NCI-H510A treated with DMSO at 0.1 percent for 48 hours (cell line): Measurements from ENCODE around the gene SLC18B1.

Experiments
- DNase-seq: peaks from one replicate; lab custom pipeline; 2025; lab: John Stamatoyannopoulos, UW

Gene SLC18B1

DNA sequence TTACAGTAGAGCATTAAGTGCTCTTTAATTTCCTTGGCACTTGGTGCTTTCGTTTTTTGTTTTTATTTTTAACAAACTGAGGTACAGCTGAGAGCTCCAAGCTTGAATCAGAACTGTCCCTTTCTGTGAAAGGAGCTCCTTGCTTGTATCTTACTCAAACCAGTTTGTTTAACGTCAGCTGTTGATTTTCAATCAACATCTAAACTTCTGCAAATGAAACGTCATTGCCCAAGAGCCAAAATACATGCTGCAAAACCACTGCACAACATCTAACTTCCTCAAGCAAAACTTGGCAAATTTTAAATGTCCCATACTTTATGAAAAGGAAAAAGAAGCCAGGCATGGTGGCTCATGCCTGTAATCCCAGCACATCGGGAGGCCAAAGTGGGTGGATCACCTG lies 55.9 kb downstream of the SLC18B1 start:
- no peak for DNase-seq

DNA sequence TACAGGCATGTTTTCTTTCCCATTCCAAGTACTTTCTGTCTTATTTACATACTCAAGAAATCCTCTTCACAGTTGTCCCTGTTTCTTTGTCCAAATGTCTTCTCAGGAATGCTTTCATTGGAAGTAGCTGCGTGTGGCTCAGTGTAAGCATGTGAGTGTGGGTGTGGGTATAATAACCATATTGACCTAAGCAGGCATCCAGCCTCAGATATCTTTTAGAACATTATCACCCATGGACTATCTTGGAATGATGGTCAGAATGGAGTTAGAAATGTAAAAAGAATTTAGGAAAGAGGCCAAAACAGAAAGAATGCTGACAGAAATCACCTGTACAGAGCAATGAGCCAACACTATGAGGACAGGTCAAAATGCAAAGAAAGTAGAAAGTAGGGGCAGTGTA lies 57.2 kb downstream of the SLC18B1 start:
- no peak for DNase-seq

DNA sequence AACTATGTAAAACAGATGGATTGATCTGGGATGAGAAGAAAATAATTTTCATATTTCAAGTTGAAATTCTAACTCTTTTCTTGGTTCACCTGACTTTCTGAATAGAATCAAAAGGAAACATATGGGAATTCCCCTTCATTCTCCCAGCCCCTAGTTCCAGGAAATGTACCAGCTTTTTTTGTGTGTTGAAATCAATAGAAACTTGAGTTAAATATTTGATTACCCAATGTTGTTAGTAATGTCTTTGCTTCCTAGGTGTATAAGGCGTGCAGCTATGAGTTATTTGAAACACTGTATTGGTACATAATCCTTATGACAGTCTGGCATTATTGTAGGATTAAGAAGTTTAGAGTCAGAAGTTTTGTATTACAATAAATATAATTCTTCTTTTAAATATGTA lies 62.2 kb downstream of the SLC18B1 start:
- DNase-seq = no peak

DNA sequence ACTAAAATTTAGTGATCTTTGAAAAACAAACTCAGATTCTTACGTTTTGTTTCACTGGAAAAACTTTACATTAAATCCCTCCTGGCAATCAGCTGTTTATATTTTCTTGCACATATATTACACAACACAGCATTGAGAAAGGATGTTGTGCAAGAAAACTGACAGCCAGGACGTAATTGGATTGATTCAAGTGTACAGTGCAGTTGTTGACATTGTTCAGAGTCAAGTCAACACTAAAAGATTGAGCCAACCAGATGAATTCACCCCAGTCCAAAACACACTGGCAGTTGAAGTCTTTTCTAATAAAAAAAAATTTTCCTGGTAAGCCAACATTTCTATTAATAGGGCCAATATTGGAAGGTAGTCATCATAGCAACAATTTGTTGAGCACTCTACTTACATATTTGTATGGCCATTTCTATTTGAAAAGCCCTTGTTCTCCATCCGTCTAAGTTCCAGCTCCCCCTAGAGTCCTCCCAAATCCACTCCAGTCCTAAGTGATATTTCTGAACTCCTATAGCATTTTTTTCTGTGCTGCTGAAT lies 63.7 kb downstream of the SLC18B1 start:
- DNase-seq = no peak

DNA sequence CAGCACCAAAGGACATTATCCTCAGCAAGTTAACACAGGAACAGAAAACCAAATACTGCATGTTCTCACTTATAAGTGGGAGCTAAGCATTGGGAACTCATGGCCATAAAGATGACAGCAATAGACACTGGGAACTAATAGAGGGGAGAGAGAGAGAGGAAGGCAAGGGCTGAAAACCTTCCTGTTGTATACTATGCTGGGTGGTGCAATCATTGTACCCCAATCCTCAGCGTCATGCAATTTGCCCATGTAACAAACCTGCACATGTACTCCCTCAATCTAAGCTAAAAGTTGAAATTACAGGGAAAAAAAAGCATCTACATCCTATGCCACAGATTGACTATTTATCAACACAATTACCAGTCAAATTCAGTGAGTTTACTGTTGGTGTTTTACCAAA lies 64.6 kb downstream of the SLC18B1 start:
- no peak for DNase-seq

DNA sequence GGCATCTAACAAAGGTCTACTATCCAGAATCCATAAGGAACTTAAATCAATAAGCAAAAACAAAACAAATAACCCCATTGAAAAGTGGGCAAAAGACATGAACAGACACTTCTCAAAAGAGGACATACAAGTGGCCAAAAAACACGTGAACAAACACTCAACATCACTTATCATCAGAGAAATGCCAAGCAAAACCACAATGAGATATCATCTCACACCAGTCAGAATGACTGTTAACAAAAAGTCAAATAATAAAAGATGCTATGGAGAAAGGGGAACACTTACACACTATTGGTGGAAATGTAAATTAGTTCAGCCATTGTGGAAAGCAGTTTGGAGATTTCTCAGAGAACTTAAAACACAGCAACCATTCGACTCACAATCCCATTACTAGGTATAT lies 65.2 kb downstream of the SLC18B1 start:
- DNase-seq = no peak

DNA sequence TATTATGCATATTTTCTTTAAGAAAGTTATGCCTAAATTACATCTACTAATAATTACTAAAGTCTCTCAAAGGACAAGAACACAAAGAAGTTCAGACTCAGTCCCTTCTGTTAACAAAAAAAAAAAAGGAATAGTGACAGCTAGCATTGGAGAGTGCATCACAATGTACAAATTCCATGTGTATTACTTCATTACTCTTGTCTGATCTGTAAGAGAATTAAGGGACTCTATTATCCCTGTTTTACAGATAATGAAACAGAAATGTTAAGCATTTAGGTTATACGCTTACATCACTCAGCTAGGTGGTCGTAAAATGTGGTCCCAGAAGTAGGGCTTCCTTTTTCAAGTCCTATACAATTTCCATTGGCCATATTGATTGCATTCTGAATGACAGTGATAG lies 67.4 kb downstream of the SLC18B1 start:
- DNase-seq = no peak

DNA sequence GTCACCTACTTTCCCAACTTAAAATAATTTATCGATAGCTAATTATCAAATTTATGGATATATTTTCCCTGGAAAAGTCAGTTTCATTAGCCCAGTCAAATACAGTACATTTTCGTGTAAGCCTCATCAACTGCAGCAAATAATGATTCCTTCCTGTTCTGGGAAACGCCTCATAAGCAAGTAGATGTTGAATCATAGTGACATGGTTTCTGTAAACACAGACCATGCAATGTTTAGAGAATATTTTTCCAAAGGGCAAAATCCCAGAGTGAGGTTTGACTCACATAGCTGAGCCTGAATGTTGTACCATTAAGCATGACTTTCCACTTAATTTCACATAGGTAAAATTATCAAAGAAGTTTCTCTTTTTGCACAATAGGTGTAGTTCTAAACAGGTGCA lies 67.9 kb downstream of the SLC18B1 start:
- DNase-seq = no peak

DNA sequence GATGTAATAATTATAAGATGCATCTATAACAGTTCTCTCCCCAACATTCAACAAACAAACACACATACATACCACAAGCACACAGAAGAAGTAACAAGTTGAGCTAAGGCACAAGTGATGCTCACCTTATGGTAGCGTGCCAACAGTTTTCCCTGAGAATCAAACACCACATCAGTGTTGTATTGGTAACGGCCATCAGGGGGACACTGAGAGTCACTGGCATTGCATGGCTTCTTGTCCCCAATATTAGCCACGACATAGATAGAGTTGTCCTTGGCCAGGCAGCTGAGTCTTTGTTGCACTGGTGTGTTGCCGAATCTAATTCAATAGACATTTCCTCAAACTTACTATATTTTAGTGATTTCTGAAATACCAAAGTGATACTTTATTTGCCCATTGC lies 69.8 kb downstream of the SLC18B1 start:
- no peak for DNase-seq

DNA sequence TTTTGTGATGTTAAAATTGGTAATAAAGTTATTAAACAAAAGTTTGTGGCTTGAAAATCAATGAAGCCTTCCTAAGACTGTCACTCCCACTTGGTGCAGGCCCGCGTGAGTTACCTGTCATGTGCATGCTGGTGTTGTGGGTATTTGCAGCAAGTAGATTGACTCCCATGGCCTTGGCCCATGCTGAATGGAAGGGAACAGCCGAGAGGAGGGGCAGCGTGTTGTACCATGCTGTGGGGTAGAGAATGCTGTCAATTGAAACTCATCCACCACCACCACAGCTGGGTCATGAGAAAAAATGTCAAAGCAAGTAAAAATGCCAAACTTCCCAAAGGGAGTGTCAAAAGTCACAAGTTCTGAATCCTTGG lies 71.8 kb downstream of the SLC18B1 start:
- no peak for DNase-seq

DNA sequence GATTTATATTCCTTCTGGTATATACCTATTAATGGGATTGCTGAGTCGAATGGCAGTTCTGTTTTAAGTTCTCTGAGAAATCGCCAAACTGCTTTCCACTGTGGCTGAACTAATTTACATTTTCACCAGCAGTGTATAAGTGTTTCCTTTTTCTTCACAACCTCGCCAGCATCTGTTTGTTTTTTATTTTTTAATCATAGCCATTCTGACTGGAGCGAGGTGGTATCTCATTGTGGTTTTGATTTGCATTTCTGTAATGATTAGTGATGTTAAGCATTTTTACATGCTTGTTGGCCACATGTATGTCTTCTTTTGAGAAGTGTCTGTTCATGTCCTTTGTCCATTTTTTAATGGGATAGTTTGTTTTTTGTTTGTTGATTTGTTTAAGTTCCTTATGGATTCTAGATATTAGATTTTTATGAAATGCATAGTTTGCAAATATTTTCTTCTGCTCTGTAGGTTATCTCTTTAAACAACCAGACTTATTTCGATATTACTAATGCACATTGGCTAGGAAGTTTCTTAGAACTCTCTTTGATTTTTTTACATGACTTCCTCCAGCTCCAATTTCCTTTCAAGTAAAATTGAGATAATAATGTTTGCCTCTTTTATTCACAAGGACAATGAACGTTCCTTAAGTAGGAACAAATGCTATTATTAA lies 72.4 kb downstream of the SLC18B1 start:
- DNase-seq = no peak

DNA sequence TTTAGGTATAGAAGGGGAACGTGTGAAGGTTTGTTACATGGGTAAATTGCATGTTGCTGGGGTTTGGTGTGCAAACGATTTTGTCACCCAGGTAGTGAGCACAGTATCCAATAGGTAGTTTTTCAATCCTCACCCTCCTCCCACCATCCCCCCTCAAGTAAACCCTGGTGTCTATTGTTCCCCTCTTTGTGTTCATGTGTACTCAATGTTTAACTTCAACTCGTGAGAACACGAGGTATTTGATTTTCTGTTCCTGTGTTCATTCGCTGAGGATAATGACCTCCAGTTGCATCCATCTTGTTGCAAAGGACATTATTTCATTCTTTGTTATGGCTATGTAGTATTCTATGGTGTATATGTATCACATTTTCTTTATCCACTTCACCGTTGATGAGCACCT lies 73.0 kb downstream of the SLC18B1 start:
- DNase-seq = no peak

DNA sequence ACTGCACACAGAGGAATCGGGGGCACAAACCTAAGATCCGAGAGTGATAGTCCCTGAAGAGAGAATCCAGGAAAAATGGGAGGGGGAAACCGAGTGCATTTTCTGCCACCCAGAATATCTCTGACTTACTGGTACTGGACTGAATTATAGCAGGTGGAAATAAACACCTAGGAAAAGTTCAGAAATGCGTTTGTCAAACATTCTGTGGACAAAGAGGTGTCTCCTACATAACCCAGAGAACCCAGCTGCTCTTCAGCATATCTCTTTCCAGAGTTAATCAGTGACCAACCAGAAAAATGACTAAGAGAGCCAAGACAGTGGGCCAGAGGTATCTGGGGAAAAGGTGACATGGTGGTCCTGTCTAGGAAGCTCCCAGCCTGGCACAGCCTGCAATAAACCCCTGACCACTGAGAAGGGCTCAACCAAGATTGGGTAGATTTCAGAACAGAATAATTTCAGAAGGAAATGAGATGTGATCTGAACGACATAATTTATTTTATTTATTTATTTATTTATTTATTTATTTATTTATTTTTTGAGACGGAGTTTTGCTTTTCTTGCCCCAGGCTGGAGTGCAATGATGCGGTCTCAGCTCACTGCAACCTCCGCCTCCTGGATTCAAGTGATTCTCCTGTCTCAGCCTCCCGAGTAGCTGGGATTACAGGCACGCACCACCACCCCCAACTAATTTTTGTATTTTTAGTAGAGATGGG lies 78.5 kb downstream of the SLC18B1 start:
- DNase-seq = no peak
